GM18502 (cell line): Measurements from ENCODE around the gene RNF215.

Source experiments
- ATAC-seq: cut with Tn5 transposase; IDR thresholded peaks from one replicate; pipeline ENCODE4 v1.9.1; 2021; ENCODE audit warnings: mild to moderate bottlenecking; ENCODE audit not compliant: unreplicated experiment, poor library complexity

The RNF215 gene

GRCh38 chr22:30334646-30335045, 52.6 kb downstream of the RNF215 start:
- no peak for ATAC-seq

- ATAC-seq, result no peak
These were observed 53.5 kb downstream of the RNF215 start for GRCh38 chr22:30333707-30334087.

GRCh38 chr22:30332994-30333706, 54.1 kb downstream of the RNF215 start:
- ATAC-seq, result no peak

- ATAC-seq, result no peak
These were observed 54.7 kb downstream of the RNF215 start for GRCh38 chr22:30332551-30332950.
